K562 (cell line): ENCODE measurements around the gene EFNA5.

Source experiments
- CBFB ChIP-seq: sonication (generic); formaldehyde crosslinking; IDR thresholded peaks from 2 replicates; pipeline ENCODE4 v1.4.0; 2020; ENCODE audit warnings: mild to moderate bottlenecking, missing genetic modification reagents
- JUND ChIP-seq, 2 experiments: IDR thresholded peaks; 2 replicates in 1 of 2; 3 replicates in 1 of 2; pipeline ENCODE4 v1.6.1; 2011; ENCODE audit warnings: borderline replicate concordance in 2 of 2, low read depth in 2 of 2, low read length in 2 of 2, improper control_type of control experiment in 1 of 2, missing biosample characterization in 1 of 2, missing genetic modification characterization in 1 of 2, missing genetic modification reagents in 1 of 2
- SAP30 ChIP-seq: fragments of 200-600 bp; sonication (generic); IDR thresholded peaks from 2 replicates; pipeline ENCODE4 v1.6.1; 2012; ENCODE audit warnings: borderline replicate concordance, low read depth, mild to moderate bottlenecking, moderate library complexity, low read length, control low read depth, inconsistent platforms; ENCODE audit not compliant: insufficient read depth, poor library complexity, severe bottlenecking
- TCF7 ChIP-seq: sonication (generic); IDR thresholded peaks from 2 replicates; pipeline ENCODE4 v1.6.1; 2016; ENCODE audit warnings: antibody characterized with exemption, borderline replicate concordance
- ZEB2 ChIP-seq: fragments of 450-650 bp; IDR thresholded peaks from 2 replicates; pipeline ENCODE4 v1.6.1; 2016

GRCh38 chr5:107342371-107342770 lies 328.4 kb downstream of the EFNA5 start:
- TF ChIP-seq TCF7 (no peak), SAP30 (no peak), ZEB2 (no peak), JUND (IDR thresholded peaks at IDR 0.05; ENCODE audit: borderline replicate concordance, low read depth, low read length) (no peak), JUND (tag; IDR thresholded peaks at IDR 0.05; ENCODE audit: borderline replicate concordance, low read depth, low read length) (no peak), CBFB (CRISPR knock-in tag) (no peak)
